ENCODE measurements around the gene COL16A1. TPM values are rescaled to one million over a fixed set of nuclear protein-coding genes. Genes with fewer than 3 reads are reported as not detected.
A peak's percentile ranks its signal among the peaks of the same experiment; 100 is the strongest.

COL16A1 gene
- total RNA-seq: 10 to 100 TPM; 10.1 to 15.8 TPM

DNA sequence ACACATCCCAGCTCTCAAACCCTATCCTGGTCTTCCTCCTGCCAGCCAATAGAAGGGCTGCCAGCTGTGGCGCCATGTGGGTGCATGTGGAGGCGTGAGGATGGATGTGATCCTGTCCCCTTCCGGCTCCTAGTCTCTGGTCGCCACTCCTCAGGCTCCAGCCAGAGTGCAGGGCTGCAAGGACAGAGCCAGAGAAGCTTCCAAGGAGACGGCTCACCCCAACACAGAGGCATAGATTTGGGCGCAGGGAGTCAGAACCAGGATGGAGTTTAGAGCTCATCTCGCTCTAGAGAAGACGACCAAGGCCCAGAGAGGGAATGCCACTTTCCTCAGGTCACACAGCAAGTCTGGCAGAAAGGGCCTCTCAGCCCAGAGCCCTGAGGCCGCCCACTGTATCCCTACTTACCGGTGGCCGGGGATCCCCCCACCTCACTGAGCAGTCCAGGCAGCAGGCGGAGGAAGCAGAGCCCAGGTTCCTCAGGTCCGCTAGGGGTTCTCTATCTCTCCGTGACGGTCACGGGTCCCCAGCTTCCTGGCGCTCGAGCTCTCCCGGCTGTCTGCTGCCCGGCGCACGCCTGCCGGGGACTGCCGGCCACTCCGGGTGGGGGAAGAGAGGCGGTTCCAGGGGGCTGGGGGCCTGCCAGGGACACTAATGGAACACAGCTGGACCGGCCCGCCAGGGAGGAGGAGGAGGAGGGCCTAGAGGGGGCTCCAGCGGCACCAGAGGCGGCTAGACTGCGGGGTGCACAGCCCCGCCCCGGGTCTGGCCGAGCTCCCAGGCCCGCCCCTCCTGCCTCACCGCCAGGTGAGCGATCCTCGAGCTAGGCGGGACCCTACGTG lies at the start of gene COL16A1:
Gene COL16A1, minus strand, starts transcription at position 587 of the 840 bp plus-strand sequence. CDS start 1,824 bp downstream, outside the sequence.
- H3K27me3 ChIP-seq: no peaks in the 10 kb centered on the region
- intact Hi-C loops (cut with DNase I): no loop called here
- H3K4me1 ChIP-seq: peaks cover 40% of the 10 kb centered on the region
- peak; percentile 36 to 60 (median 46) for DNase-seq
- no peaks in the 10 kb centered on the region for H3K9me3 ChIP-seq
- whole genome bisulfite sequencing, 2 donors: 26 to 45% methylated on average over 10 to 39 of the region's 40 CpGs
- no peak within 1 kb of the TSS for H3K4me3 ChIP-seq
- no peaks in the 10 kb centered on the region for H3K36me3 ChIP-seq (replicated peaks in 1 of 2; ENCODE audit: insufficient read depth in 1 of 2, low read depth in 2 of 2)
- peak; percentile 24 for ATAC-seq
- H3K27ac ChIP-seq: peak within 1 kb of the TSS; percentile 14 to 39 (median 22)
- TF ChIP-seq, protein P1, sequence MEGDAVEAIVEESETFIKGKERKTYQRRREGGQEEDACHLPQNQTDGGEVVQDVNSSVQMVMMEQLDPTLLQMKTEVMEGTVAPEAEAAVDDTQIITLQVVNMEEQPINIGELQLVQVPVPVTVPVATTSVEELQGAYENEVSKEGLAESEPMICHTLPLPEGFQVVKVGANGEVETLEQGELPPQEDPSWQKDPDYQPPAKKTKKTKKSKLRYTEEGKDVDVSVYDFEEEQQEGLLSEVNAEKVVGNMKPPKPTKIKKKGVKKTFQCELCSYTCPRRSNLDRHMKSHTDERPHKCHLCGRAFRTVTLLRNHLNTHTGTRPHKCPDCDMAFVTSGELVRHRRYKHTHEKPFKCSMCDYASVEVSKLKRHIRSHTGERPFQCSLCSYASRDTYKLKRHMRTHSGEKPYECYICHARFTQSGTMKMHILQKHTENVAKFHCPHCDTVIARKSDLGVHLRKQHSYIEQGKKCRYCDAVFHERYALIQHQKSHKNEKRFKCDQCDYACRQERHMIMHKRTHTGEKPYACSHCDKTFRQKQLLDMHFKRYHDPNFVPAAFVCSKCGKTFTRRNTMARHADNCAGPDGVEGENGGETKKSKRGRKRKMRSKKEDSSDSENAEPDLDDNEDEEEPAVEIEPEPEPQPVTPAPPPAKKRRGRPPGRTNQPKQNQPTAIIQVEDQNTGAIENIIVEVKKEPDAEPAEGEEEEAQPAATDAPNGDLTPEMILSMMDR (IDR thresholded peaks at IDR 0.05): no peak
- TF ChIP-seq POLR2A (IDR thresholded peaks at IDR 0.05): peak in 1 of 3 donors; percentile 24

DNA sequence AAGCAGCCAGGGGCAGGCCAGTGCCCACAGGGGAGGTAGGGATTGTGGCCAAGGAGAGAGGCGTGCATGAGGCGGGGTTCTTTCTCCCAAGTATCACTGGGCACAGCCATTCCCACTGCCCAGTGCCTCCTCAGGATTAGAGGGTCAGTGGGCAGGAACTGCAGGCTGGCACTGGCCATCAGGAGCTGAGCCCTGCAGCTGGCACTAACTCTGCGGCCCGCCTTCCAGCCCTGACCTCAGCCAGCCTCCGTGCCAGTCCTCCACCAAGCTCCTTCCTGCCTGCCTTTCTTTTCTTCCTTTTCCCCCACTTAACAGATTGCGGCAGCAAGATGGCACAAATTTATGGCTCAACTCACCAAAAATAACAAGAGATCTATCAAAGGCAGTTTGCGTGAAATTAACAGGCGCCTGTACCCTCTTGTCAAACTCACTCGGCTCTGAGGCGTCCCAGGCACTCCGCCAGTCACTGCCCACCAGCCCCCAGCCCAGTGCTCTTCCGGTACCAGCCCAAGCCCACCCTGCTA lies 49.2 kb upstream of the COL16A1 start:
- intact Hi-C loops (cut with DNase I): no loop called here
- H3K4me3 ChIP-seq: no peak overlapping the region
- 84 to 90% methylated on average over 10 to 11 of the region's 12 CpGs for WGBS, 2 donors
- peaks cover 11% of the 10 kb centered on the region for H3K4me1 ChIP-seq
- TF ChIP-seq POLR2A (IDR thresholded peaks at IDR 0.05): no peak
- TF ChIP-seq, protein P1 (IDR thresholded peaks at IDR 0.05): no peak
- H3K27me3 ChIP-seq: no peaks in the 10 kb centered on the region
- DNase-seq: no peak
- no peak for ATAC-seq
- H3K9me3 ChIP-seq: no peaks in the 10 kb centered on the region
- H3K36me3 ChIP-seq (replicated peaks in 1 of 2; ENCODE audit: insufficient read depth in 1 of 2, low read depth in 2 of 2): no peaks in the 10 kb centered on the region
- H3K27ac ChIP-seq: no peak overlapping the region

DNA sequence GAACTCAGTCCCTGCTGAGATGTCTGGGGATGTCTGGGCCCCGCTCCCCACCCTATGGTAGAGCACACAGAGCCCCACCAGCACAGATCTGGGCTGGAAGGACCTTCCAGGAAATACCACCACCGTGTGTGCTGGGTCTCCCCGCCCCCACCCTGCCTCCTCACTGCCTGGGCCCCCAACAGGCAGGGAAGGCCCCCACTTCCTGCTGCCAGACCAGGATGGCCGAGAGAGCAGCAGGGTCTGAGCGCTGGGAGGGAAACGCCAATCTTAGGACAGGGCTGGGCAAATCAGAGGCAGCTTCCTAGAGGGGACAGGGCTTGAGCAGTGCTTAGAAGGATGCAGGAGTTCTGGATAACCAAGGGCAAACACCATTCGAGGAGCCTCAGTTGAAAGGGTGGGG lies 48.4 kb upstream of the COL16A1 start:
- no peak for DNase-seq
- Histone ChIP-seq H3K36me3 (replicated peaks in 1 of 2; ENCODE audit: insufficient read depth in 1 of 2, low read depth in 2 of 2) (no peaks in the 10 kb centered on the region), H3K27me3 (no peaks in the 10 kb centered on the region), H3K9me3 (no peaks in the 10 kb centered on the region), H3K4me3 (no peak overlapping the region), H3K27ac (no peak overlapping the region), H3K4me1 (peaks cover 11% of the 10 kb centered on the region)
- no peak for TF ChIP-seq POLR2A (IDR thresholded peaks at IDR 0.05)
- TF ChIP-seq, protein P1 (IDR thresholded peaks at IDR 0.05): no peak
- WGBS, 2 donors: 67 to 70% methylated on average over 6 to 7 of the region's 7 CpGs
- ATAC-seq: no peak
- intact Hi-C loops (cut with DNase I): no loop called here

DNA sequence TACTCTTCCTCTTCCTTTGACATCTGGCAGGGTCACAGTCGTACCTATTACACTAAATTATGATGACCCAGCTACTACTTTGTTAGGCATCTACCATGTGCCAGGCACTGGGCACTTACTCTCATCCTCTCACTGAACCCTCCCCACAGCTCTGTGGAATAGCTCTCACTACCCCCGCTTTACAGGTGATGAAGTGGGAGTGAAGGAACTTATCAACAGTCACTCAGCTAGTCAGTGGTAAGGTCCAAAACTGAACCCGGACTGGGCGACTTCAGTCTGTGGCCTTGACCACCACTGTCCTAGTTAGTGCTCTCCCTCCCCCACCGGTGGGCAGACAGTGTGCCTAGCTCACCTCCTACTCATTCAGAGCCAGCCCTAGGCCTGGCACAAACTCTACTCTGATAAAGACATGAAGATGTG lies 48.0 kb upstream of the COL16A1 start:
- DNase-seq: no peak
- intact Hi-C loops (cut with DNase I): no loop called here
- H3K4me1 ChIP-seq: peaks cover 11% of the 10 kb centered on the region
- no peak for ATAC-seq
- 66 to 77% methylated on average over 5 of the region's 5 CpGs for WGBS, 2 donors
- H3K4me3 ChIP-seq: no peak overlapping the region
- H3K27ac ChIP-seq: no peak overlapping the region
- no peaks in the 10 kb centered on the region for H3K27me3 ChIP-seq
- H3K9me3 ChIP-seq: no peaks in the 10 kb centered on the region
- no peaks in the 10 kb centered on the region for H3K36me3 ChIP-seq (replicated peaks in 1 of 2; ENCODE audit: insufficient read depth in 1 of 2, low read depth in 2 of 2)
- TF ChIP-seq, protein P1 (IDR thresholded peaks at IDR 0.05): no peak
- TF ChIP-seq POLR2A (IDR thresholded peaks at IDR 0.05): no peak
